ENCODE results near the gene MKLN1. TPM values are rescaled to one million over a fixed set of nuclear protein-coding genes. Genes with fewer than 3 reads are reported as not detected.
A peak's percentile ranks its signal among the peaks of the same experiment; 100 is the strongest.

Gene MKLN1
- total and polyA plus RNA-seq, 4 donors = 7.1 to 48.4 (median 25.5) TPM

GRCh38 chr7:131327049-131327625 is 539 bp upstream of the MKLN1 start:
- Histone ChIP-seq H3K27me3 (ENCODE audit: control insufficient read depth in 4 of 4, insufficient read depth in 4 of 4, low read length in 3 of 4) (no peaks in the 10 kb centered on the region), H3K4me1 (ENCODE audit: control insufficient read depth in 4 of 4, insufficient read depth in 4 of 4, low read length in 3 of 4) (peaks cover 9 to 41% (median 29%) of the 10 kb centered on the region in 4 donors), H3K9me3 (ENCODE audit: control insufficient read depth in 4 of 4, low read length in 3 of 4) (no peaks in the 10 kb centered on the region), H3K36me3 (ENCODE audit: control insufficient read depth in 4 of 4, insufficient read depth in 3 of 4, low read depth in 1 of 4, low read length in 3 of 4) (no peaks in the 10 kb centered on the region), H3K9ac (ENCODE audit: low read depth in 1 of 2, low read length in 2 of 2) (peak overlapping the region; percentile 72 to 92), H3K27ac (ENCODE audit: low read depth in 1 of 2, low read length in 2 of 2) (peak overlapping the region; percentile 99), H3K4me3 (ENCODE audit: low read depth in 1 of 3, low read length in 3 of 3) (peak overlapping the region; percentile 81 to 98 (median 93))
- 11% methylated on average over 14 of the region's 14 CpGs for WGBS
- DNase-seq (ENCODE audit: low spot score) = no peak
- TF ChIP-seq, protein P1, sequence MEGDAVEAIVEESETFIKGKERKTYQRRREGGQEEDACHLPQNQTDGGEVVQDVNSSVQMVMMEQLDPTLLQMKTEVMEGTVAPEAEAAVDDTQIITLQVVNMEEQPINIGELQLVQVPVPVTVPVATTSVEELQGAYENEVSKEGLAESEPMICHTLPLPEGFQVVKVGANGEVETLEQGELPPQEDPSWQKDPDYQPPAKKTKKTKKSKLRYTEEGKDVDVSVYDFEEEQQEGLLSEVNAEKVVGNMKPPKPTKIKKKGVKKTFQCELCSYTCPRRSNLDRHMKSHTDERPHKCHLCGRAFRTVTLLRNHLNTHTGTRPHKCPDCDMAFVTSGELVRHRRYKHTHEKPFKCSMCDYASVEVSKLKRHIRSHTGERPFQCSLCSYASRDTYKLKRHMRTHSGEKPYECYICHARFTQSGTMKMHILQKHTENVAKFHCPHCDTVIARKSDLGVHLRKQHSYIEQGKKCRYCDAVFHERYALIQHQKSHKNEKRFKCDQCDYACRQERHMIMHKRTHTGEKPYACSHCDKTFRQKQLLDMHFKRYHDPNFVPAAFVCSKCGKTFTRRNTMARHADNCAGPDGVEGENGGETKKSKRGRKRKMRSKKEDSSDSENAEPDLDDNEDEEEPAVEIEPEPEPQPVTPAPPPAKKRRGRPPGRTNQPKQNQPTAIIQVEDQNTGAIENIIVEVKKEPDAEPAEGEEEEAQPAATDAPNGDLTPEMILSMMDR (IDR thresholded peaks at IDR 0.05; ENCODE audit: low read depth, low read length, missing input control) = no peak
- TF ChIP-seq, protein P2, sequence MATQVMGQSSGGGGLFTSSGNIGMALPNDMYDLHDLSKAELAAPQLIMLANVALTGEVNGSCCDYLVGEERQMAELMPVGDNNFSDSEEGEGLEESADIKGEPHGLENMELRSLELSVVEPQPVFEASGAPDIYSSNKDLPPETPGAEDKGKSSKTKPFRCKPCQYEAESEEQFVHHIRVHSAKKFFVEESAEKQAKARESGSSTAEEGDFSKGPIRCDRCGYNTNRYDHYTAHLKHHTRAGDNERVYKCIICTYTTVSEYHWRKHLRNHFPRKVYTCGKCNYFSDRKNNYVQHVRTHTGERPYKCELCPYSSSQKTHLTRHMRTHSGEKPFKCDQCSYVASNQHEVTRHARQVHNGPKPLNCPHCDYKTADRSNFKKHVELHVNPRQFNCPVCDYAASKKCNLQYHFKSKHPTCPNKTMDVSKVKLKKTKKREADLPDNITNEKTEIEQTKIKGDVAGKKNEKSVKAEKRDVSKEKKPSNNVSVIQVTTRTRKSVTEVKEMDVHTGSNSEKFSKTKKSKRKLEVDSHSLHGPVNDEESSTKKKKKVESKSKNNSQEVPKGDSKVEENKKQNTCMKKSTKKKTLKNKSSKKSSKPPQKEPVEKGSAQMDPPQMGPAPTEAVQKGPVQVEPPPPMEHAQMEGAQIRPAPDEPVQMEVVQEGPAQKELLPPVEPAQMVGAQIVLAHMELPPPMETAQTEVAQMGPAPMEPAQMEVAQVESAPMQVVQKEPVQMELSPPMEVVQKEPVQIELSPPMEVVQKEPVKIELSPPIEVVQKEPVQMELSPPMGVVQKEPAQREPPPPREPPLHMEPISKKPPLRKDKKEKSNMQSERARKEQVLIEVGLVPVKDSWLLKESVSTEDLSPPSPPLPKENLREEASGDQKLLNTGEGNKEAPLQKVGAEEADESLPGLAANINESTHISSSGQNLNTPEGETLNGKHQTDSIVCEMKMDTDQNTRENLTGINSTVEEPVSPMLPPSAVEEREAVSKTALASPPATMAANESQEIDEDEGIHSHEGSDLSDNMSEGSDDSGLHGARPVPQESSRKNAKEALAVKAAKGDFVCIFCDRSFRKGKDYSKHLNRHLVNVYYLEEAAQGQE (IDR thresholded peaks at IDR 0.05) = peak; percentile 97
- peak in 1 of 2 donors; percentile 27 for TF ChIP-seq GABPA (IDR thresholded peaks at IDR 0.05 in 1 of 2, conservative IDR thresholded peaks at IDR 0.05 in 1 of 2)
- no peak for TF ChIP-seq FOXA2 (IDR thresholded peaks at IDR 0.05)
- TF ChIP-seq, protein P3, sequence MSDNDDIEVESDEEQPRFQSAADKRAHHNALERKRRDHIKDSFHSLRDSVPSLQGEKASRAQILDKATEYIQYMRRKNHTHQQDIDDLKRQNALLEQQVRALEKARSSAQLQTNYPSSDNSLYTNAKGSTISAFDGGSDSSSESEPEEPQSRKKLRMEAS (IDR thresholded peaks at IDR 0.05) = no peak
- no peak for TF ChIP-seq YY1 (IDR thresholded peaks at IDR 0.05)
- no peak for TF ChIP-seq TAF1 (conservative IDR thresholded peaks at IDR 0.05)
- TF ChIP-seq, protein P4, sequence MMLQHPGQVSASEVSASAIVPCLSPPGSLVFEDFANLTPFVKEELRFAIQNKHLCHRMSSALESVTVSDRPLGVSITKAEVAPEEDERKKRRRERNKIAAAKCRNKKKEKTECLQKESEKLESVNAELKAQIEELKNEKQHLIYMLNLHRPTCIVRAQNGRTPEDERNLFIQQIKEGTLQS (IDR thresholded peaks at IDR 0.05) = no peak
- TF ChIP-seq RXRA (IDR thresholded peaks at IDR 0.05) = no peak

- Histone ChIP-seq H3K36me3 (ENCODE audit: control insufficient read depth in 4 of 4, insufficient read depth in 3 of 4, low read depth in 1 of 4, low read length in 3 of 4) (no peaks in the 10 kb centered on the region), H3K9me3 (ENCODE audit: control insufficient read depth in 4 of 4, low read length in 3 of 4) (no peaks in the 10 kb centered on the region), H3K4me1 (ENCODE audit: control insufficient read depth in 4 of 4, insufficient read depth in 4 of 4, low read length in 3 of 4) (peaks cover 16 to 46% (median 29%) of the 10 kb centered on the region in 4 donors), H3K27ac (ENCODE audit: low read depth in 1 of 2, low read length in 2 of 2) (peak overlapping the region; percentile 99), H3K4me3 (ENCODE audit: low read depth in 1 of 3, low read length in 3 of 3) (peak overlapping the region; percentile 81 to 98 (median 93)), H3K27me3 (ENCODE audit: control insufficient read depth in 4 of 4, insufficient read depth in 4 of 4, low read length in 3 of 4) (no peaks in the 10 kb centered on the region), H3K9ac (ENCODE audit: low read depth in 1 of 2, low read length in 2 of 2) (peak overlapping the region; percentile 69 to 92)
- no peak for DNase-seq (ENCODE audit: low spot score)
- WGBS = 3% methylated on average over 20 of the region's 20 CpGs
- TF ChIP-seq ZBTB33 (IDR thresholded peaks at IDR 0.05) (no peak), FOXA2 (IDR thresholded peaks at IDR 0.05) (no peak), TAF1 (conservative IDR thresholded peaks at IDR 0.05) (no peak), RAD21 (IDR thresholded peaks at IDR 0.05) (no peak), GABPA (IDR thresholded peaks at IDR 0.05 in 1 of 2, conservative IDR thresholded peaks at IDR 0.05 in 1 of 2) (no peak), SP1 (IDR thresholded peaks at IDR 0.05) (no peak)
- TF ChIP-seq, protein P2 (IDR thresholded peaks at IDR 0.05) = no peak
- TF ChIP-seq, protein P1 (IDR thresholded peaks at IDR 0.05; ENCODE audit: low read depth, low read length, missing input control) = no peak
- TF ChIP-seq, protein P4 (IDR thresholded peaks at IDR 0.05) = no peak
- TF ChIP-seq, protein P3 (IDR thresholded peaks at IDR 0.05) = no peak
Measured at GRCh38 chr7:131328377-131329175, 900 bp downstream of the MKLN1 start.
